ENCODE data around the gene ZNF507.

DNA sequence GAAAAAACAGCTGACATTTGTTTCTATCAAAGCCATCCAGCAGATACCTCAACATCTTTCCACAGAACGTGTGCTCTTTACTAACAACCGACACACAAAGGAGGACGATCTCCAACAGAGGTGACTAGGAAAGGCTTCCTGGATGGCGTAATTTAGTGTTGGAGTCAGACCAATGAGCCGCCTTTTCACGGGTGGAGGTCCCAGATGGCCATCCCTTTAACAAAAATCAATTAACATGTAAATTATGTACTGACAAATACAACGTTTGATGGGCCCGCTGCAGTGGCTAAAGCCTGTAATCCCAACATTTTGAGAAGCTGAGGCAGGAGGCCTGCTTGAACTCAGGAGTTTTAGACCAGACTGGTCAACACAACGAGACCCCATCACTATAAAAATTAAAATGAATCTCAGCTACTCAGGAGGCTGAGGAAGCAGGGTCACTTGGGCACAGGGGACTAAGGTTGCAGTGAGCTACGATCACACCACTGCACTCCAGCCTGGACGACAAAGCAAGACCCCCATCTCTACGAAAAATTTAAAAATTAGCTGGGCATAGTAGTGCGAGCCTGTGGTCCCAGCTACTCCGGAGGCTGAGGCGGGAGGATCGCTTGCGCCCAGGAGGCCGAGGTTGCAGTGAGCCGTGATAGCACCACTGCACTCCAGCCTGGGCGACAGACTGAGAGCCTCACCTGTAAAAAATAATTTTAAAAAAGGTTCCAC, 59.0 kb downstream of the ZNF507 start:
- TF ChIP-seq CTBP1 (IDR thresholded peaks at IDR 0.05; ENCODE audit: borderline replicate concordance), result no peak
- TF ChIP-seq FOXM1 (IDR thresholded peaks at IDR 0.05; ENCODE audit: borderline replicate concordance), result no peak
- TF ChIP-seq ELF4 (IDR thresholded peaks at IDR 0.05), result no peak
- TF ChIP-seq SP1 (IDR thresholded peaks at IDR 0.05), result no peak

Data from HEK293T (cell line).